GM23248 (cell line): ENCODE results near the gene AK9.

Source experiments
- EZH2 ChIP-seq: fragments of 200-600 bp; sonication (generic); IDR thresholded peaks from 2 replicates; pipeline ENCODE4 v1.6.1; 2018; ENCODE audit warnings: antibody characterized with exemption, mild to moderate bottlenecking; ENCODE audit not compliant: insufficient read depth, poor library complexity, severe bottlenecking
- EZH2phosphoT487 ChIP-seq: fragments of 200-600 bp; sonication (generic); IDR thresholded peaks from 2 replicates; pipeline ENCODE4 v1.6.1; 2018; ENCODE audit warnings: antibody characterized with exemption, moderate library complexity, mild to moderate bottlenecking, low read depth; ENCODE audit not compliant: insufficient read depth

GRCh38 chr6:109503327-109504224 lies 187.4 kb downstream of the AK9 start:
- TF ChIP-seq EZH2, result no peak
- no peak for TF ChIP-seq EZH2phosphoT487
